ENCODE results near the gene IRF9. TPM values are rescaled to one million over a fixed set of nuclear protein-coding genes. Genes with fewer than 3 reads are reported as not detected.

IRF9 gene
- total and polyA plus RNA-seq, 2 of the 4 experiments (the other 2 are of a cell fraction): 25.6 to 34.6 TPM

DNA sequence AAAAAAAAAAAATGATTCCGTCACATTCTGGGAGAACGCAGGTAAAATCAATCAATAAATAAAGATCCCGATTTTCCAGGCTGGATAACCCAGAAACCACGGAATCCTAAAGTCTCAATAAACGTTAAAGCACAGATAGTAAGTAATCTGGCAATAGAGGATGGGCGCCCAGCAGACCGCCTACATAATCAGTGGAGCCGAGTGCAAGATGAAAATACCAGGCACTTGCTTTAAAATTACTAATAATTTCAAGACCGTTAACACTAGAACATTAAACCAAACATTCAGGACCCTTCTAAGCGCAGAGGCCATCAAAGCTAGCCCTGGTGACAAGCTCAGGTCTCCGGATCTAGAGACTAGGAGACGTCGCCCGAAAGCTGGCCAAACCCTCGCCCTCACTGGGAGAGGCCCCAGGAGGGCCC is 47.7 kb upstream of the IRF9 start:
- intact Hi-C loops (cut with micrococcal nuclease): no loop called here
- Histone ChIP-seq H3K18ac (ENCODE audit: low read depth, low read length) (peak overlapping the region; percentile 38), H3K14ac (replicated peaks; ENCODE audit: low read depth, low read length) (peak overlapping the region; percentile 78), H3K9me3 (ENCODE audit: control insufficient read depth, insufficient read depth, low read length) (no peaks in the 10 kb centered on the region), H3K27ac (ENCODE audit: insufficient read depth, low read length) (peak overlapping the region; percentile 87), H3K27me3 (ENCODE audit: control insufficient read depth, insufficient read depth, low read length) (no peaks in the 10 kb centered on the region), H3K23ac (ENCODE audit: low read depth, low read length) (peak overlapping the region; percentile 95), H2AFZ (replicated peaks; ENCODE audit: low read length, poor library complexity) (peak overlapping the region; percentile 98), H3K4me1 (ENCODE audit: control insufficient read depth, insufficient read depth, low read length) (peaks cover 3% of the 10 kb centered on the region; the same call in 1 of the 2 replicates), H2AK5ac (ENCODE audit: low read depth, low read length) (peak overlapping the region; percentile 72), H3K79me1 (ENCODE audit: low read depth in 1 of 2, low read length in 2 of 2) (peaks cover 10 to 16% of the 10 kb centered on the region in 2 experiments; a peak in 2 of 4 replicates), H4K91ac (ENCODE audit: insufficient read depth, low read depth, low read length) (peak overlapping the region; percentile 98), H3K56ac (ENCODE audit: extremely low read depth, insufficient read depth, low read length) (peak overlapping the region; percentile 94), H2BK15ac (ENCODE audit: low read depth, low read length) (peak overlapping the region; percentile 33; the same call in 1 of the 3 replicates), H3K4me3 (ENCODE audit: insufficient read depth, low read depth, low read length) (peak overlapping the region; percentile 69), H4K5ac (ENCODE audit: low read depth, low read length) (peak overlapping the region; percentile 41), H2BK120ac (ENCODE audit: low read depth, low read length) (peak overlapping the region; percentile 86), H3K36me3 (ENCODE audit: control insufficient read depth, insufficient read depth, low read length) (peaks cover 4% of the 10 kb centered on the region; the same call in 1 of the 2 replicates), H3K4ac (ENCODE audit: low read depth, low read length) (peak overlapping the region; percentile 97), H4K8ac (ENCODE audit: low read depth in 2 of 2, low read length in 2 of 2) (peak overlapping the region; percentile 94 to 99), H3K4me2 (ENCODE audit: low read depth, low read length) (peak overlapping the region; percentile 73), H2AK9ac (replicated peaks; ENCODE audit: low read depth, low read length, poor library complexity) (peak overlapping the region; percentile 99), H4K20me1 (ENCODE audit: insufficient read depth, low read length) (no peaks in the 10 kb centered on the region), H2BK20ac (ENCODE audit: low read depth, low read length) (peak overlapping the region; percentile 76), H3K9me1 (ENCODE audit: insufficient read depth, low read length) (peaks cover 8% of the 10 kb centered on the region; the same call in 1 of the 2 replicates), H2BK5ac (ENCODE audit: low read depth, low read length, poor library complexity, severe bottlenecking) (peak overlapping the region; percentile 90), H3K9ac (ENCODE audit: low read depth, low read length) (peak overlapping the region; percentile 76)
- POLR2A ChIA-PET (ENCODE audit: unreplicated experiment): interaction anchor here (1.8 kb wide), 1 partner anchor 33 kb away, joined by 6 read pairs; the partner anchor contains the start of gene PSME2
- dilution Hi-C loops (cut with HindIII; ENCODE audit: low sequenced_read_pairs, unreplicated experiment): no loop called here
- TSS peak; percentile 90 for BruUV-seq (replicated peaks)
- DNase-seq (no peak), ATAC-seq (ENCODE audit: low read depth) (no peak; the same call in 1 of the 2 replicates)
- CTCF ChIA-PET: interaction anchor here (0.7 to 1.8 kb wide), 2 partner anchors 23 to 55 kb away, joined by 4 to 7 read pairs; no protein-coding TSS in a partner anchor
- in situ Hi-C loops (cut with MboI; ENCODE audit: low sequenced_read_pairs): no loop called here
- WGBS, 2 experiments (ENCODE audit: extremely low coverage in 2 of 2, insufficient read length in 1 of 2): 0% methylated on average over 7 of the region's 15 CpGs; no CpG with 5 or more reads in 1 of the 2 experiments
- TF ChIP-seq CEBPB (IDR thresholded peaks at IDR 0.05; ENCODE audit: low read depth, low read length): no peak
- TF ChIP-seq CHD1 (IDR thresholded peaks at IDR 0.05; ENCODE audit: low read depth, low read length): no peak
- no peak for TF ChIP-seq MAFK (IDR thresholded peaks at IDR 0.05; ENCODE audit: low read depth, low read length)
- TF ChIP-seq RFX5 (IDR thresholded peaks at IDR 0.05; ENCODE audit: low read depth, low read length): no peak
- TF ChIP-seq NFE2L2 (IDR thresholded peaks at IDR 0.05; ENCODE audit: low read depth, low read length): no peak
- TF ChIP-seq, protein P1, sequence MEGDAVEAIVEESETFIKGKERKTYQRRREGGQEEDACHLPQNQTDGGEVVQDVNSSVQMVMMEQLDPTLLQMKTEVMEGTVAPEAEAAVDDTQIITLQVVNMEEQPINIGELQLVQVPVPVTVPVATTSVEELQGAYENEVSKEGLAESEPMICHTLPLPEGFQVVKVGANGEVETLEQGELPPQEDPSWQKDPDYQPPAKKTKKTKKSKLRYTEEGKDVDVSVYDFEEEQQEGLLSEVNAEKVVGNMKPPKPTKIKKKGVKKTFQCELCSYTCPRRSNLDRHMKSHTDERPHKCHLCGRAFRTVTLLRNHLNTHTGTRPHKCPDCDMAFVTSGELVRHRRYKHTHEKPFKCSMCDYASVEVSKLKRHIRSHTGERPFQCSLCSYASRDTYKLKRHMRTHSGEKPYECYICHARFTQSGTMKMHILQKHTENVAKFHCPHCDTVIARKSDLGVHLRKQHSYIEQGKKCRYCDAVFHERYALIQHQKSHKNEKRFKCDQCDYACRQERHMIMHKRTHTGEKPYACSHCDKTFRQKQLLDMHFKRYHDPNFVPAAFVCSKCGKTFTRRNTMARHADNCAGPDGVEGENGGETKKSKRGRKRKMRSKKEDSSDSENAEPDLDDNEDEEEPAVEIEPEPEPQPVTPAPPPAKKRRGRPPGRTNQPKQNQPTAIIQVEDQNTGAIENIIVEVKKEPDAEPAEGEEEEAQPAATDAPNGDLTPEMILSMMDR (conservative IDR thresholded peaks at IDR 0.05; ENCODE audit: low read depth, low read length): no peak
- TF ChIP-seq MAZ (IDR thresholded peaks at IDR 0.05; ENCODE audit: borderline replicate concordance, low read depth, low read length): no peak

All from IMR-90 (cell line).